Measurements from ENCODE around the gene OR7G3. TPM values are rescaled to one million over a fixed set of nuclear protein-coding genes. Genes with fewer than 3 reads are reported as not detected.

The OR7G3 gene
- total and polyA plus RNA-seq, 2 donors from 2014 or later: not detected

DNA sequence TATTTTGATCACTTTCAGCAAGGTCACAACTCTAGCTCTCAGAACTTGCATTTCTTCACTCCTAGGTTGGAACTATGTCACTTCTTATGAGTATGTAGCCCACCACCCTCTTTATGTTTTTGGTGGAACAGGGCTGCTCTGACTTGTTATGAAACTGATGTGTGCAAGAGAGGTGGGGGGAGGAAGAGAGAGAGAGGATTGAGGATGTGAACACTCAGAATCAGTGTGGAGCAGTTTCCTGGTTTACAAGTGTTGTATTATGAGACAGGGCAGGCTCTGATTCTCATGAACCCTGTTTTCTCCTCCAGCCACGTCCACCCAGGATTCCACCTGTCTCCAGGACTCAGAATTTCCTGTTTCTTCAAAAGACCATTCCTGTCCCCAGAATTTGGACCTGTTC lies 29.6 kb upstream of the OR7G3 start:
- DNase-seq (no peak), FAIRE-seq (no peak)
- Histone ChIP-seq H3K36me3 (ENCODE audit: control insufficient read depth in 2 of 3, insufficient read depth in 3 of 3, low read length in 3 of 3) (peaks cover 25 to 53% (median 46%) of the 10 kb centered on the region in 3 donors), H3K27me3 (ENCODE audit: control insufficient read depth, insufficient read depth, low read length) (no peaks in the 10 kb centered on the region), H3K4me1 (ENCODE audit: control insufficient read depth in 2 of 3, insufficient read depth in 2 of 3, low read depth in 1 of 3, low read length in 3 of 3) (no peaks in the 10 kb centered on the region), H3K9ac (ENCODE audit: low read length in 3 of 3) (no peak overlapping the region), H3K27ac (ENCODE audit: low read depth in 2 of 2, low read length in 2 of 2) (no peak overlapping the region), H3K4me3 (ENCODE audit: low read length in 3 of 3) (no peak overlapping the region), H3K9me3 (ENCODE audit: control insufficient read depth in 2 of 3, insufficient read depth in 1 of 3, low read length in 3 of 3) (peaks cover 0 to 19% (median 7%) of the 10 kb centered on the region in 3 donors)
- TF ChIP-seq, protein P1, sequence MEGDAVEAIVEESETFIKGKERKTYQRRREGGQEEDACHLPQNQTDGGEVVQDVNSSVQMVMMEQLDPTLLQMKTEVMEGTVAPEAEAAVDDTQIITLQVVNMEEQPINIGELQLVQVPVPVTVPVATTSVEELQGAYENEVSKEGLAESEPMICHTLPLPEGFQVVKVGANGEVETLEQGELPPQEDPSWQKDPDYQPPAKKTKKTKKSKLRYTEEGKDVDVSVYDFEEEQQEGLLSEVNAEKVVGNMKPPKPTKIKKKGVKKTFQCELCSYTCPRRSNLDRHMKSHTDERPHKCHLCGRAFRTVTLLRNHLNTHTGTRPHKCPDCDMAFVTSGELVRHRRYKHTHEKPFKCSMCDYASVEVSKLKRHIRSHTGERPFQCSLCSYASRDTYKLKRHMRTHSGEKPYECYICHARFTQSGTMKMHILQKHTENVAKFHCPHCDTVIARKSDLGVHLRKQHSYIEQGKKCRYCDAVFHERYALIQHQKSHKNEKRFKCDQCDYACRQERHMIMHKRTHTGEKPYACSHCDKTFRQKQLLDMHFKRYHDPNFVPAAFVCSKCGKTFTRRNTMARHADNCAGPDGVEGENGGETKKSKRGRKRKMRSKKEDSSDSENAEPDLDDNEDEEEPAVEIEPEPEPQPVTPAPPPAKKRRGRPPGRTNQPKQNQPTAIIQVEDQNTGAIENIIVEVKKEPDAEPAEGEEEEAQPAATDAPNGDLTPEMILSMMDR (IDR thresholded peaks at IDR 0.05; ENCODE audit: borderline replicate concordance, extremely low read depth, insufficient read depth): no peak
- intact Hi-C loops (cut with DNase I): no loop called here

DNA sequence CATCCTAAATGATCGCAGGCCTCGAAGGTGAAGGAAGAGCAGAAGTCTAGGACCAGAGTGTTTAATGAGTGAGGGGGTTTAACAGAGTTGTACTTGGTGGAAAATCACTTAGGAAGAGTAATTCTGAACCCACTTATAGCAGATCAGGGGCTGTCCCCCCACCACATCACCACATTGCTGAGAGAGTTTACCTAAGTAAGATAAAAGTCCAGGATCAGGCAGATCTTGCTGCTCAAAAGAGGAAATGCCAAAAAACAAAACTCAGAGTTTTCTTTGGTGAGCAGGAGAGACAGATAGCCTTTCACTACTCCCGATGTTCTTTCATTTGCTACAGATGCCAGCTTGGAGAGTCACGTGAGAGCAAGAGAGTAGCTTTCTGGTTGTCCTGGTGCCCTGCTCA lies 28.8 kb upstream of the OR7G3 start:
- TF ChIP-seq, protein P1 (IDR thresholded peaks at IDR 0.05; ENCODE audit: borderline replicate concordance, extremely low read depth, insufficient read depth): no peak
- H3K4me1 ChIP-seq (ENCODE audit: control insufficient read depth in 2 of 3, insufficient read depth in 2 of 3, low read depth in 1 of 3, low read length in 3 of 3): no peaks in the 10 kb centered on the region
- no peaks in the 10 kb centered on the region for H3K27me3 ChIP-seq (ENCODE audit: control insufficient read depth, insufficient read depth, low read length)
- FAIRE-seq (no peak), DNase-seq (no peak)
- H3K9ac ChIP-seq (ENCODE audit: low read length in 3 of 3): no peak overlapping the region
- peaks cover 22 to 46% (median 39%) of the 10 kb centered on the region in 3 donors for H3K36me3 ChIP-seq (ENCODE audit: control insufficient read depth in 2 of 3, insufficient read depth in 3 of 3, low read length in 3 of 3)
- intact Hi-C loops (cut with DNase I): no loop called here
- H3K4me3 ChIP-seq (ENCODE audit: low read length in 3 of 3): no peak overlapping the region
- peaks cover 0 to 18% (median 6%) of the 10 kb centered on the region in 3 donors for H3K9me3 ChIP-seq (ENCODE audit: control insufficient read depth in 2 of 3, insufficient read depth in 1 of 3, low read length in 3 of 3)
- no peak overlapping the region for H3K27ac ChIP-seq (ENCODE audit: low read depth in 2 of 2, low read length in 2 of 2)

DNA sequence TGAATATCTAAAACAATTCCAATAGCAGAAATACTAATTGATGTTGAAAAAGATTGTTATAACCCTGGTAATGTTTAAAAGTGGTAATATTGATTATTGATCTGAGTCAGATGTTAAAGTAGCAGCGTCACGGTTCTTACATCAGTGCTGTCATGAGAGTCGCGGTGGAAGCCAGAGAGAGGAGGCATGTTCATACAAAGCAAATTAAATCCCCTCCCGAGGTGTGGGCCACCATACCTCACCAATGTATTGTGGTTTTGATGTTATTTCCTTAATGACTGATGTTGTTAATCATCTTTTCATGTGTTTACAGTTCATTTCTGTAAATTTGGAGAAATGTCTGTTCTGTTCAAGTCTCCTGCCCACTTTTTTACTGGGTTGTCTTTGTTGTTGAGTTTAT lies 24.6 kb upstream of the OR7G3 start:
- intact Hi-C loops (cut with DNase I): no loop called here
- peaks cover 2 to 11% (median 7%) of the 10 kb centered on the region in 3 donors for H3K36me3 ChIP-seq (ENCODE audit: control insufficient read depth in 2 of 3, insufficient read depth in 3 of 3, low read length in 3 of 3)
- DNase-seq (no peak), FAIRE-seq (no peak)
- H3K27me3 ChIP-seq (ENCODE audit: control insufficient read depth, insufficient read depth, low read length): no peaks in the 10 kb centered on the region
- no peak overlapping the region for H3K4me3 ChIP-seq (ENCODE audit: low read length in 3 of 3)
- TF ChIP-seq, protein P1 (IDR thresholded peaks at IDR 0.05; ENCODE audit: borderline replicate concordance, extremely low read depth, insufficient read depth): no peak
- no peaks in the 10 kb centered on the region for H3K4me1 ChIP-seq (ENCODE audit: control insufficient read depth in 2 of 3, insufficient read depth in 2 of 3, low read depth in 1 of 3, low read length in 3 of 3)
- H3K27ac ChIP-seq (ENCODE audit: low read depth in 2 of 2, low read length in 2 of 2): no peak overlapping the region
- peaks cover 0 to 6% (median 5%) of the 10 kb centered on the region in 3 donors for H3K9me3 ChIP-seq (ENCODE audit: control insufficient read depth in 2 of 3, insufficient read depth in 1 of 3, low read length in 3 of 3)
- H3K9ac ChIP-seq (ENCODE audit: low read length in 3 of 3): no peak overlapping the region

DNA sequence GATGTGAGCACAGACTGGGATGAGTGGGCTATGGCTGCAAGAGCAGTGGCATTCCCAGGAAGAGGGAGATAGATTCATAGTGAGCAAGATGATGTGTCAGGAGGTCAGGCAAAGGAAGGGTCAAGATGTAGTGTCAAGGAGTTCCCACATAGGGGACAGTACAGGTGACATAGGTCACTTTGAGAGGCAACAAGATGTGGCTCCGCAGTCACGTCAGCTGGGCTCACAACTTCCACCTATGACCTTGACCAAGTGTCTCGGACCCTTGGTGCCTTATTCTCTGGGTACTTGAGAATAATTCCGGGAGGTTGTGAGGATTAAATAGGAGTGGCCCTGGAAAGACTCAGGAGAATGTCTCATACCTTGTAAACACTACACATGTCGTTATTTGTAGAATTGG lies 23.9 kb upstream of the OR7G3 start:
- Histone ChIP-seq H3K36me3 (ENCODE audit: control insufficient read depth in 2 of 3, insufficient read depth in 3 of 3, low read length in 3 of 3) (peaks cover 2 to 7% (median 4%) of the 10 kb centered on the region in 3 donors), H3K4me3 (ENCODE audit: low read length in 3 of 3) (no peak overlapping the region), H3K27ac (ENCODE audit: low read depth in 2 of 2, low read length in 2 of 2) (no peak overlapping the region), H3K4me1 (ENCODE audit: control insufficient read depth in 2 of 3, insufficient read depth in 2 of 3, low read depth in 1 of 3, low read length in 3 of 3) (no peaks in the 10 kb centered on the region), H3K9me3 (ENCODE audit: control insufficient read depth in 2 of 3, insufficient read depth in 1 of 3, low read length in 3 of 3) (peaks cover 0 to 6% (median 5%) of the 10 kb centered on the region in 3 donors), H3K9ac (ENCODE audit: low read length in 3 of 3) (no peak overlapping the region), H3K27me3 (ENCODE audit: control insufficient read depth, insufficient read depth, low read length) (no peaks in the 10 kb centered on the region)
- TF ChIP-seq, protein P1 (IDR thresholded peaks at IDR 0.05; ENCODE audit: borderline replicate concordance, extremely low read depth, insufficient read depth): no peak
- DNase-seq: no peak
- FAIRE-seq: no peak
- intact Hi-C loops (cut with DNase I): no loop called here
